Measurements from ENCODE around the gene DPRX. TPM values are rescaled to one million over a fixed set of nuclear protein-coding genes. Genes with fewer than 3 reads are reported as not detected.

The DPRX gene
- total RNA-seq, 1 donor from 2014 or later = not detected

DNA sequence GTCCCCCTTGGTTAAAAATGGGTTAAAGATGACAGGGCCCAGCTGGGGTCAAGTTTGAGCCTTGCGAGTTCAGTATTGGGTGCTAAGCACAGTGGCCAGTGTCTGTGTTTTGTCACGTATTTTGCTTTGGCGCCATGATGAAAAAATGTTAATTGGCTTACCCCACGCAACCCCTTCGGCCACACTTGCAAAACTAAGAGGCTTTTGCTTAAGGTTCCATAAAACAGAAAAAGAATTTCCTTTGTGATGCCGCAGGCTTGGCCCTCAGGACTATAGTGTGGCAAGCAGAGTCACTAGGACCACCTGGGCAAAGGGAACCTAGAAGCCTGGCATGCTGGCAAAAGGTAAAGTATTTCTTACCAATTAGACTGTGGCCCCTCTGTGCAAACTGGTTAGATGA, 20.7 kb downstream of the DPRX start:
- H3K27ac ChIP-seq = no peak overlapping the region
- H3K9me3 ChIP-seq = no peaks in the 10 kb centered on the region
- intact Hi-C loops (cut with DNase I) = no loop called here

GRCh38 chr19:53655042-53655665, 23.4 kb downstream of the DPRX start:
- Histone ChIP-seq H3K4me1 (no peaks in the 10 kb centered on the region), H3K4me3 (no peak overlapping the region), H3K27me3 (no peaks in the 10 kb centered on the region), H3K36me3 (no peaks in the 10 kb centered on the region), H3K27ac (no peak overlapping the region), H3K9me3 (no peaks in the 10 kb centered on the region)
- intact Hi-C loops (cut with DNase I) = no loop called here
- no peak for DNase-seq (ENCODE audit: extremely low spot score in 2 of 2)
- TF ChIP-seq POLR2A (IDR thresholded peaks at IDR 0.05) (no peak), POLR2AphosphoS5 (IDR thresholded peaks at IDR 0.05; ENCODE audit: insufficient read depth in 1 of 2, low read depth in 1 of 2) (no peak)
- TF ChIP-seq, protein P1, sequence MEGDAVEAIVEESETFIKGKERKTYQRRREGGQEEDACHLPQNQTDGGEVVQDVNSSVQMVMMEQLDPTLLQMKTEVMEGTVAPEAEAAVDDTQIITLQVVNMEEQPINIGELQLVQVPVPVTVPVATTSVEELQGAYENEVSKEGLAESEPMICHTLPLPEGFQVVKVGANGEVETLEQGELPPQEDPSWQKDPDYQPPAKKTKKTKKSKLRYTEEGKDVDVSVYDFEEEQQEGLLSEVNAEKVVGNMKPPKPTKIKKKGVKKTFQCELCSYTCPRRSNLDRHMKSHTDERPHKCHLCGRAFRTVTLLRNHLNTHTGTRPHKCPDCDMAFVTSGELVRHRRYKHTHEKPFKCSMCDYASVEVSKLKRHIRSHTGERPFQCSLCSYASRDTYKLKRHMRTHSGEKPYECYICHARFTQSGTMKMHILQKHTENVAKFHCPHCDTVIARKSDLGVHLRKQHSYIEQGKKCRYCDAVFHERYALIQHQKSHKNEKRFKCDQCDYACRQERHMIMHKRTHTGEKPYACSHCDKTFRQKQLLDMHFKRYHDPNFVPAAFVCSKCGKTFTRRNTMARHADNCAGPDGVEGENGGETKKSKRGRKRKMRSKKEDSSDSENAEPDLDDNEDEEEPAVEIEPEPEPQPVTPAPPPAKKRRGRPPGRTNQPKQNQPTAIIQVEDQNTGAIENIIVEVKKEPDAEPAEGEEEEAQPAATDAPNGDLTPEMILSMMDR (IDR thresholded peaks at IDR 0.05) = no peak

More for the DNA sequence above, 20.7 kb downstream of the DPRX start:
- Histone ChIP-seq H3K27me3 (no peaks in the 10 kb centered on the region), H3K4me1 (no peaks in the 10 kb centered on the region), H3K36me3 (no peaks in the 10 kb centered on the region), H3K4me3 (no peak overlapping the region)
- no peak for DNase-seq (ENCODE audit: extremely low spot score in 2 of 2)
- TF ChIP-seq, protein P1 (IDR thresholded peaks at IDR 0.05) = no peak
- TF ChIP-seq POLR2A (IDR thresholded peaks at IDR 0.05) (no peak), POLR2AphosphoS5 (IDR thresholded peaks at IDR 0.05; ENCODE audit: insufficient read depth in 1 of 2, low read depth in 1 of 2) (no peak)

DNA sequence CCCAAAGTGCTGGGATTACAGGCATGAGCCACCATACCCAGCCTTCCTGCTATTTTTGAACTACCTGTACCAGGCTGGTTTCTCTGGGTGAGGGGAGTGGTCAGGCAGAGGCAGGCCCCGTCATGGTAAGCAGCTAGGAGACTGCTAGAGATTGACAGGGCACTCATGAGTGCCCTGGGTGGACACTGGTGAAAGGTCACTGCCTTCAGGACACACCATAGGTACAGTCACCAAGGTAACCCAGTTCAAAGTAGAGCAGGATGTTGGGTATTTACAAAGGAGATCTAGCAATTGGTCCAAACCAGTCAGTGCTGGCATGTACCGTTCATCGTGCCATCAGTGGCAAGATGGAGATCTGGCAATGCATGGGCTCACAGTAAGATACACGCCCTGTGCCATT, 25.5 kb downstream of the DPRX start:
- Histone ChIP-seq H3K9me3 (no peaks in the 10 kb centered on the region), H3K4me1 (no peaks in the 10 kb centered on the region), H3K36me3 (no peaks in the 10 kb centered on the region), H3K4me3 (no peak overlapping the region), H3K27me3 (no peaks in the 10 kb centered on the region), H3K27ac (no peak overlapping the region)
- TF ChIP-seq POLR2AphosphoS5 (IDR thresholded peaks at IDR 0.05; ENCODE audit: insufficient read depth in 1 of 2, low read depth in 1 of 2) = no peak
- TF ChIP-seq, protein P1 (IDR thresholded peaks at IDR 0.05) = no peak
- TF ChIP-seq POLR2A (IDR thresholded peaks at IDR 0.05) = no peak
- intact Hi-C loops (cut with DNase I) = no loop called here
- no peak for DNase-seq (ENCODE audit: extremely low spot score in 2 of 2)

DNA sequence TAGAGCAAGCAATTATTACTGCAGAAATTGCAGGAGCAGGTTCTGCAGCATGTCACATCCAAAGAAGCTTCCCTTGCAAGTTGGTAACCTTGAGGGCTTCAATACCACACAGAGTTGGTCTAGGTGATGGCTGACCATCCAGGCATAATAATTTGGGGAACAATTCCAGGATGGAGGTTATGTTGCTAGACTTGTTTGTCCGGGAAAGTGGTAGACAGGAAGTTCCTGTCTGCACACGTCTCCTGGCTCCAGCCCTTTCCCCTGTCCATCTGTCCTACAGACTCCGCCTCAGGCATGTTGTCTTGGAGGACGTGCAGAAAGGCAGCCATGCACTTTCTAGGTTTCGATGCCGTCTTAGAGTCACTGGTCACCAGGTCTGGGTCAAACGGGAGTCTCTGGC, 26.0 kb downstream of the DPRX start:
- TF ChIP-seq, protein P1 (IDR thresholded peaks at IDR 0.05) = no peak
- TF ChIP-seq POLR2AphosphoS5 (IDR thresholded peaks at IDR 0.05; ENCODE audit: insufficient read depth in 1 of 2, low read depth in 1 of 2) (no peak), POLR2A (IDR thresholded peaks at IDR 0.05) (no peak)
- H3K9me3 ChIP-seq = no peaks in the 10 kb centered on the region
- H3K36me3 ChIP-seq = no peaks in the 10 kb centered on the region
- no peak overlapping the region for H3K27ac ChIP-seq
- no peak for DNase-seq (ENCODE audit: extremely low spot score in 2 of 2)
- no peaks in the 10 kb centered on the region for H3K27me3 ChIP-seq
- intact Hi-C loops (cut with DNase I) = no loop called here
- H3K4me1 ChIP-seq = no peaks in the 10 kb centered on the region
- H3K4me3 ChIP-seq = no peak overlapping the region

- no peak for DNase-seq (ENCODE audit: extremely low spot score in 2 of 2)
- Histone ChIP-seq H3K27me3 (no peaks in the 10 kb centered on the region), H3K36me3 (no peaks in the 10 kb centered on the region), H3K4me3 (no peak overlapping the region), H3K4me1 (no peaks in the 10 kb centered on the region), H3K9me3 (no peaks in the 10 kb centered on the region), H3K27ac (no peak overlapping the region)
- TF ChIP-seq, protein P1 (IDR thresholded peaks at IDR 0.05) = no peak
- TF ChIP-seq POLR2AphosphoS5 (IDR thresholded peaks at IDR 0.05; ENCODE audit: insufficient read depth in 1 of 2, low read depth in 1 of 2) (no peak), POLR2A (IDR thresholded peaks at IDR 0.05) (no peak)
- intact Hi-C loops (cut with DNase I) = no loop called here
These were observed 27.5 kb downstream of the DPRX start for GRCh38 chr19:53659292-53659691.

Measured in vagina (tissue), 2 donors.